Stimulated activated CD4-positive, alpha-beta T cell treated with anti-CD3 and anti-CD28 coated beads, Interleukin-4, amount 100 ng/mL, for 24 hours (primary cell): ENCODE data around the gene XRCC5.
"Not testable (repeated sequence)": the region's sequence is repeated elsewhere in the genome, so short reads cannot be mapped to it uniquely, and the experiment has no call there.

Experiments used
- DNase-seq: peaks from one replicate; pipeline ENCODE4 v3.0.0-alpha.2; 2020

XRCC5 gene

GRCh38 chr2:216119986-216120385, 10.8 kb downstream of the XRCC5 start:
- DNase-seq, result peak; percentile 7

GRCh38 chr2:216121255-216121654, 12.1 kb downstream of the XRCC5 start:
- DNase-seq, result no peak

GRCh38 chr2:216126943-216127342, 17.8 kb downstream of the XRCC5 start:
- no peak for DNase-seq

GRCh38 chr2:216130346-216130971, 21.3 kb downstream of the XRCC5 start:
- no peak for DNase-seq

GRCh38 chr2:216131175-216131926, 22.2 kb downstream of the XRCC5 start:
- DNase-seq, result no peak

- DNase-seq, result no peak
These were observed 23.4 kb downstream of the XRCC5 start for GRCh38 chr2:216132585-216132984.

- no peak for DNase-seq
These were observed 24.2 kb downstream of the XRCC5 start for GRCh38 chr2:216133397-216133796.

- no peak for DNase-seq
These were observed 25.9 kb downstream of the XRCC5 start for GRCh38 chr2:216134958-216135541.

- peak; percentile 21 for DNase-seq
These were observed 30.7 kb downstream of the XRCC5 start for GRCh38 chr2:216139884-216140283.

GRCh38 chr2:216141516-216141915, 32.4 kb downstream of the XRCC5 start:
- not testable (repeated sequence) for DNase-seq

GRCh38 chr2:216142540-216142939, 33.4 kb downstream of the XRCC5 start:
- DNase-seq, result peak; percentile 18

GRCh38 chr2:216144372-216144771, 35.2 kb downstream of the XRCC5 start:
- DNase-seq, result no peak

GRCh38 chr2:216144857-216145256, 35.7 kb downstream of the XRCC5 start:
- DNase-seq, result no peak

GRCh38 chr2:216146573-216146972, 37.4 kb downstream of the XRCC5 start:
- DNase-seq, result no peak

- no peak for DNase-seq
These were observed 38.3 kb downstream of the XRCC5 start for GRCh38 chr2:216147172-216148131.

- DNase-seq, result no peak
These were observed 39.8 kb downstream of the XRCC5 start for GRCh38 chr2:216148983-216149382.

GRCh38 chr2:216149741-216150140, 40.6 kb downstream of the XRCC5 start:
- no peak for DNase-seq

- no peak for DNase-seq
These were observed 42.3 kb downstream of the XRCC5 start for GRCh38 chr2:216151313-216152025.

GRCh38 chr2:216155954-216156353, 46.8 kb downstream of the XRCC5 start:
- DNase-seq, result no peak

GRCh38 chr2:216156822-216157221, 47.7 kb downstream of the XRCC5 start:
- no peak for DNase-seq

- DNase-seq, result no peak
These were observed 50.0 kb downstream of the XRCC5 start for GRCh38 chr2:216159144-216159543.

- no peak for DNase-seq
These were observed 50.5 kb downstream of the XRCC5 start for GRCh38 chr2:216159646-216160045.
